Fibroblast of peridontal ligament (primary cell): Measurements from ENCODE around the gene IP6K2.
A peak's percentile ranks its signal among the peaks of the same experiment; 100 is the strongest.
"Not testable (repeated sequence)": the region's sequence is repeated elsewhere in the genome, so short reads cannot be mapped to it uniquely, and the experiment has no call there.

Source experiments
- DNase-seq: peaks from one replicate; pipeline ENCODE4 v3.0.0-alpha.2; 2010; ENCODE audit errors: extremely low read depth

IP6K2 gene, protein sequence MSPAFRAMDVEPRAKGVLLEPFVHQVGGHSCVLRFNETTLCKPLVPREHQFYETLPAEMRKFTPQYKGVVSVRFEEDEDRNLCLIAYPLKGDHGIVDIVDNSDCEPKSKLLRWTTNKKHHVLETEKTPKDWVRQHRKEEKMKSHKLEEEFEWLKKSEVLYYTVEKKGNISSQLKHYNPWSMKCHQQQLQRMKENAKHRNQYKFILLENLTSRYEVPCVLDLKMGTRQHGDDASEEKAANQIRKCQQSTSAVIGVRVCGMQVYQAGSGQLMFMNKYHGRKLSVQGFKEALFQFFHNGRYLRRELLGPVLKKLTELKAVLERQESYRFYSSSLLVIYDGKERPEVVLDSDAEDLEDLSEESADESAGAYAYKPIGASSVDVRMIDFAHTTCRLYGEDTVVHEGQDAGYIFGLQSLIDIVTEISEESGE

GRCh38 chr3:48716982-48717746, at the start of gene IP6K2:
TSS of gene IP6K2 (minus strand) at chr3:48717221. CDS start at chr3:48695291, 21,930 bp downstream.
- peak; percentile 96 for DNase-seq

GRCh38 chr3:48765376-48765775, 48.4 kb upstream of the IP6K2 start:
- peak; percentile 5 for DNase-seq

DNA sequence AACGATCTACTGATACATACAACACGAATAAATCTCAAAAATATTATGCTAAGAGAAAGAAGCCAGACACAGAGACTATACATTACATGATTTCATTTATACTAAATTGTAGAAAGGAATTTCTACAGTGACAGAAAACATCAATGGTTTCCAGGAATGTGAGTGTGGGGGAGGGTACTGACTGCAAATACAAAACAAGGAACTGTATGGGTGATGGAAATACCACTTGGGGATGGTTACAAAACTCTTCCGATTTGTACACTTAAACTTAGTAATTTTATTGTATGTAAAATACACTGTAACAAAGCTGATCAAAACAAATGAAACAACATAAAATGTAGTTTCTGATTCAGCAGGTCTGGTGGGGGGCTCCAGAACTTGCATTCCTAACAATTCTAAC, 45.8 kb upstream of the IP6K2 start:
- DNase-seq, result no peak

DNA sequence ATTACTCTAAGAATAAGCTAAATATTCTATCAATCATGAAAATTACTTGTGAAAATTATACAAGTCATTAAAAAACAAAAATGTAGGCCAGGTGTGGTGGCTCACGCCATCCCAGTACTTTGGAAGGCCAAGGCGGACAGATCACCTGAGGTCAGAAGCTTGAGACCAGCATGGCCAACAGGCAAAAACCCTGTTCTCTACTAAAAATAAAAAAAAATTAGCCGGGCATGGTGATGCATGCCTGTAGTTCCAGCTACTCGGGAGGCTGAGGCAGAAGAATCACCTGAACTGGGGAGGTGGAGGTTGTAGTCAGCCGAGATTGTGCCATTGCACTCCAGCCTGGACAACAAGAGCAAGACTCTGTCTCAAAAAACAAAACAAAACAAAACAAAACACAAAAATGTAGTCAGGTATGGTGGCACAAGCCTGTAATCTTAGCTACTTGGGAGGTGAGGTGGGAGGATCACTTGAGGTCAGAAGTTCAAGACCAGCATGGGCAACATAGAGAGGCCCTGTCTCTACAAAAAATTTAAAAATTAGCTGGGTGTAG, 43.0 kb upstream of the IP6K2 start:
- DNase-seq, result not testable (repeated sequence)

GRCh38 chr3:48759531-48759930, 42.5 kb upstream of the IP6K2 start:
- not testable (repeated sequence) for DNase-seq

DNA sequence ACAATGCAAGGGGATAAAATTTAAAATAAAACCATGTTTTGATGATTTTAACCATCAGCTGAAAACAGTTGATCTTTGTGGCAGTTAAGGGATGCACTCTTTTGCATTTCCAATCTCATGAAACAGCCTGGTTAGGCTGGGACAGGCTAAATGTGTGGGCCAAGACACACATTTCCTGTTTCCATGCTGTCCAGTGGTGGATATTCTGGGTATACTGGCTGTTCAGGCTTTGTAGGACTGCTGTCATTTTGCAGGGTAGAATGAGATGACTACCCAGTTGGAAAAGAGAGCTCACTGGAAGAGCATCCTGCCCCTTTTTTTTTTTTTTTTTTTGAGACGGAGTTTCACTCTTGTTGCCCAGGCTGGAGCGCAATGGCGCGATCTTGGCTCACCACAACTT, 42.0 kb upstream of the IP6K2 start:
- DNase-seq, result no peak

DNA sequence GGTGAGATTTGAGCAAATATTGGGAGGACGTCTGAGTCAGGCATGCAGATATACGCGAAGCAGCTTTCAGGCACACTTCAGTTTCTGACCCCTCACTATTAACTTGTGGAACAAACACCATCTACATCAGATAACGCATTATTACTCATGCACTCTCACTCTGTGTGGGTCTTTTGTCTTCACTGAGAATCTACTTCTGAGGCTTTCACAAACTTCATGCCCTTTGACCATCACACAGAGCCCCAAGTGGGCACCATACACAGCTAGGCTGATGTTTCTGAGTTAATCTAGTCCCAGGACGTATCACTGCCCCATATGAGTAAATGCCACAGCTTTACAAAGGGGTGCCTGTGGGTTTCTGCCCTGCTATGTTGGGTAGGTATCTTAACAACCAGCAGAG, 39.6 kb upstream of the IP6K2 start:
- DNase-seq, result no peak

DNA sequence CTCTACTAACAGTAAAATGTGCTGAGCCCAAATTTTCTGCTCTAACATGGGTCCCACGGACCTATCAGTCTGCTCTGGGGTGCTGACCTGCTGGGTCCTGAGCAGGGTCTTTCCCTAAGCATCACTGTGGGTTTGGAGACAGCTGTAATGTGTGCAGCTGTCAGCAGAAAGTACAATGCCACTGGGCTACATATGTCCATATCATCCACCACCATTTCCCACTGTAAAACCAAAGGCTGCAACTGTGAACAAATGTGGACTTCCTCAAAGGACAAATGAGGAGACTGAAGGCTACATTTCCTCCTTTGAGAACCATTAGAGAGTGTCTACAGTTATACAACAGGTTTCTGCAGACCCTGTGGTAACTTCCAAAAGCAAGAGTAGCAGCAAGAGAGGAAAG, 33.8 kb upstream of the IP6K2 start:
- no peak for DNase-seq

GRCh38 chr3:48748754-48749153, 31.7 kb upstream of the IP6K2 start:
- no peak for DNase-seq

DNA sequence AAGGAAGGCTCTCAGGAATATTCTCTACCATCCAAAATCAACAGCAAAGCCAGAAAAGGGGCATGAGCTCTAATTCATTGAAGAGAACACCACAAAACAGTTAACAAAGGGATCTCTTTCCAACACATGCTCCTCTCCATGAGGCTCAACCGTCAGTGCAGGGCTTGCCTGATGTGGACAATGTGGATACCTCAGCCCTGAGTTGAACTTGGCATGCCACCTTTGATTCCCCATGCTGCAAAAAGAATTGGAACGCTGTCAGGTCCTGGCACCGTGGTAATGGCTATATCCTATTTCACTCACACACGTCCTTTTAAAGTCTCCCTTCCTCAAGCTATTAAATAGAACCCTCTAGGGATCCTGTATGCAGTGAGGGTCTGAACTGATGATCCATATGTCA, 30.7 kb upstream of the IP6K2 start:
- DNase-seq, result no peak

DNA sequence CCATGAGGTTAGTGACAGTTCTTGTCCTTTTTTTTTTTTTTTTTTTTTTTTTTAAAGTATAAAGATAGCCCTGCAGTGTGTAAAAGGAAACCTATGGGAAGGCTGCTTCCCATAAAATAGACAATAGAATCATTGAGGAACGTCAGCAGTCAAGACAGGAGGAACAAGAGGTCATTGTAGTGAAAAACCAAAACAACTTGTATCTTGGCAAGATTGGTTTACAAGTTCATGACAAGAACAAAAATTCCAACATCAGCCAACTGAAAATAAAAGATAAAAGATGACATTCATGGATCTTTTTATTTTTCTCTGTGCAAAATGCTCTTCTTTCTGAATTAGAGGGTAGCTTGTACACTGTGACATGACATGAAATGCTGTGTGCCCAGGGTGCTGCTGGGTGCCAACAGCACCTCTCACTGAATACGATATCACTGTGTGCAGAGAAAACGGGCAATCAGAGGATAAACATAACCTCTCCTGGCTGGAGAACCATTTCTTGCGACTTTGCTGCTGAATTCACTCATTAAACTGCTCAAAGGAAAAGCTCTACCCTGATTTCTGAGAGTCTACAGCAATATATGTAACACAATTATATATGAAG, 30.1 kb upstream of the IP6K2 start:
- DNase-seq, result no peak

DNA sequence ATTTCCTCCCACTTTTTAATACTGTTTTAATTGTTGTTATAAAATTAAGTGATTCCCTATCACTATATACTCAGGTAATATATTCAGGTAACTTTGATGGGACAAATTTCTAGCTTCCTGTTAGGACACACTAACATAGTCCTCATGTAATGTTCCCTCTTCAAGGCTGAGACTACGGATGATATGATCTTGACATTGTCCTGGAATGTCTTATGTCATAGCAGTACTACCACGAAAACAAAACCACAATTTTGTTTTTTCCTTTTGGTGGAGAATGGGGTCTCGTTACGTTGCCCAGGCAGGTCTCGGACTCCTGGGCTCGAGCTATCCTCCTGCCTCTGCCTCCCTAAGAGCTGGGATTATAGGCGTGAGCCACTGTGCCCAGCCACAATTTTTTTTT, 26.8 kb upstream of the IP6K2 start:
- DNase-seq, result no peak

- DNase-seq, result not testable (repeated sequence)
Measured at GRCh38 chr3:48741226-48741625, 24.2 kb upstream of the IP6K2 start.

- peak; percentile 67 for DNase-seq
Measured at GRCh38 chr3:48739955-48740823, 23.2 kb upstream of the IP6K2 start.

- DNase-seq, result no peak
Measured at GRCh38 chr3:48739617-48739954, 22.6 kb upstream of the IP6K2 start.

DNA sequence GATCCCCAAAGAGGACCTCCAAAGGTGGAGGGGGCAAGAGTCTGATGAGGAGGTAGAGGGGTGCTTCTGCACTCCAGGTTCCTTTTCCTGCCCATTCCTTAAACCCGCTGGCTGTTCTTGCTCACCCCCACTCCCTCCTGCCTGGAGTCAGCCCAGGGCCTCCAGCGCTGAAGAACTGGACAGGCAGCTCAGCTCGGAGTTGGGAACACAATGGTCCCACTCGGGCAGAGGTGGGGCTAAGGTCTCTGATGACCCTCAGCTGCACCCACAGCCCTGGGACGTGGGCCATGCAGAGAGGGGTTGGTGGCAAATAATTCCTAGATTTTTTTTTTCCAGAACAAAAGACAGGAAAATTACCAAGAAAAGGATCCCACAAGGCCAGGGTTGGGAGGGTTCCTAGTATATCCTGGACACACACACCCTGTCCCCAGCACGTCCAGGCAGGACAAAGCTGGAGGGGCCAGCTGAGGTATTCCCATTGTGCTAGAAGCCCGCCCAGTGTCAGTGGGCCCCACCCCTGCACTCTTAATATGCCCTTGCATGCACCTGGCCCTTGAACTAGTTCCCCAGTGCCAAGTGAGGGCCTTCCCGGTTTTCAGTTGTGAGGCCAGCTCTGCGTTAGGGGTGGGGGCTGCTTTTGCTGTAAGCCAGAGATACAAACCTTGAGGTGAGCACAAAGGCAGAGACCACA, 22.1 kb upstream of the IP6K2 start:
- DNase-seq, result no peak

DNA sequence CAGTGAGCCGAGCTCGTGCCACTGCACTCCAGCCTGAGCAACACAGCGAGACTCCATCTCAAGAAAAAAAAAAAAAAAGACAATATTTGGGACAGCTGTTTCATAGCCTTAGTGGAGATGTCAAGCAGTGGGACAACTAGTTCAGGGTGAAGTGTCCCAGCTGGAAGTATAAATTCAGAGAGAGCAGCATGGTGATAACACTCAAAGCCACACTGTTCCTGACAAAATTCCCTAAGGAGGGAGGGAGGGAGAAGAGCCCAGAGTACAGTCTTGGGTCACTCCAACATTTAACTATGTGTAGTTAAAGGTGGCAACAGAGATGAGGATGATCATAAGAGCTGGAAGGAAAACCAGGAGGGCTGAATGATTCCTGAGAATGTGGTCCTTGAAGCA, 21.1 kb upstream of the IP6K2 start:
- DNase-seq, result no peak

- DNase-seq, result peak; percentile 70
Measured at GRCh38 chr3:48735075-48735767, 18.2 kb upstream of the IP6K2 start.

- DNase-seq, result not testable (repeated sequence)
Measured at GRCh38 chr3:48734541-48734940, 17.5 kb upstream of the IP6K2 start.
